ENCODE data around the gene CELF2.

GRCh38 chr10:11339013-11339412 is 321.3 kb downstream of the CELF2 start:
- TF ChIP-seq, protein P1, sequence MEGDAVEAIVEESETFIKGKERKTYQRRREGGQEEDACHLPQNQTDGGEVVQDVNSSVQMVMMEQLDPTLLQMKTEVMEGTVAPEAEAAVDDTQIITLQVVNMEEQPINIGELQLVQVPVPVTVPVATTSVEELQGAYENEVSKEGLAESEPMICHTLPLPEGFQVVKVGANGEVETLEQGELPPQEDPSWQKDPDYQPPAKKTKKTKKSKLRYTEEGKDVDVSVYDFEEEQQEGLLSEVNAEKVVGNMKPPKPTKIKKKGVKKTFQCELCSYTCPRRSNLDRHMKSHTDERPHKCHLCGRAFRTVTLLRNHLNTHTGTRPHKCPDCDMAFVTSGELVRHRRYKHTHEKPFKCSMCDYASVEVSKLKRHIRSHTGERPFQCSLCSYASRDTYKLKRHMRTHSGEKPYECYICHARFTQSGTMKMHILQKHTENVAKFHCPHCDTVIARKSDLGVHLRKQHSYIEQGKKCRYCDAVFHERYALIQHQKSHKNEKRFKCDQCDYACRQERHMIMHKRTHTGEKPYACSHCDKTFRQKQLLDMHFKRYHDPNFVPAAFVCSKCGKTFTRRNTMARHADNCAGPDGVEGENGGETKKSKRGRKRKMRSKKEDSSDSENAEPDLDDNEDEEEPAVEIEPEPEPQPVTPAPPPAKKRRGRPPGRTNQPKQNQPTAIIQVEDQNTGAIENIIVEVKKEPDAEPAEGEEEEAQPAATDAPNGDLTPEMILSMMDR (conservative IDR thresholded peaks at IDR 0.05; ENCODE audit: low read depth, low read length): no peak
- no peak for TF ChIP-seq EZH2 (IDR thresholded peaks at IDR 0.05; ENCODE audit: borderline replicate concordance, low read depth, low read length, poor library complexity, severe bottlenecking)
